ENCODE results near the gene CFP. TPM values are rescaled to one million over a fixed set of nuclear protein-coding genes. Genes with fewer than 3 reads are reported as not detected.
A peak's percentile ranks its signal among the peaks of the same experiment; 100 is the strongest.

The CFP gene
- total RNA-seq, 4 donors from 2014 or later: 0.83 to 3.8 (median 1.9) TPM

DNA sequence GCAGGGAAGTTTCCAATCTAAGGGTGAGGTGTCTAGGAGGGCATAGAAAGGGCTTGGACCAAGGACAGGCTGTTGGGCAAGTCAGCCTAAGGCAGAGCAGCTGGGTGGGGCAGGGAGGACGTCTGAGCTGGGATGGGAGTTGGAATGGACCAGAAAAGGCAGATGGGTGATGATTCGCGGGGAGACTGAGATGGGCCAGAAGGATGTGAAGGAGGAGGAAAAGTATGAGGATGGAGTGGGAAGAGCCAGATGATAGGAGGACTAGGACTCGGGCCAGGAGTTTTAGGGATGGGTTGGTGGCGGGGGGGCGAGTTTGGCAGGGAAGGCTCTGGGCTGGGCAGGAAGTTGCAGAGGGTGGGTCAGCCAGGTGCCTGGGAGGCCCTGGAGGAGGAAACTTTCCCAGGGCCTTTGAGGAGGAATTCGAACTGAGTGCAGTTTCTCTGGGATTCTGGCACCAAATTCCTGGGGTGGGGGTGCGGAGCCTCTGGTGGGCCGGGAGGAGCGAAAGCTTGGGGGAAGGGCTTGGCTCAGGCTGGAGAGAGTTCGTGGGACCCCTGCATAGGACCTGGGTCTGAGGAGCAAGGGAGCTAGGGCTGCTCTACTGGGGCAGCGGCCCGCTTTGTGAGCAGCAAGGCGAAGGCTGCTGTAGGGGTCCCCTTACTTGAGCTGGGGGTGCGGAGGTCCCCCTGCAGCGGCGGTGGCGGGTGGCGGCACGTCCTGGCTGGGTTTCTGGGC, 56.2 kb downstream of the CFP start:
- peak overlapping the region; percentile 61 to 69 (median 66) for H3K27ac ChIP-seq
- no peak for TF ChIP-seq POLR2A (IDR thresholded peaks at IDR 0.05)
- TF ChIP-seq, protein P1, sequence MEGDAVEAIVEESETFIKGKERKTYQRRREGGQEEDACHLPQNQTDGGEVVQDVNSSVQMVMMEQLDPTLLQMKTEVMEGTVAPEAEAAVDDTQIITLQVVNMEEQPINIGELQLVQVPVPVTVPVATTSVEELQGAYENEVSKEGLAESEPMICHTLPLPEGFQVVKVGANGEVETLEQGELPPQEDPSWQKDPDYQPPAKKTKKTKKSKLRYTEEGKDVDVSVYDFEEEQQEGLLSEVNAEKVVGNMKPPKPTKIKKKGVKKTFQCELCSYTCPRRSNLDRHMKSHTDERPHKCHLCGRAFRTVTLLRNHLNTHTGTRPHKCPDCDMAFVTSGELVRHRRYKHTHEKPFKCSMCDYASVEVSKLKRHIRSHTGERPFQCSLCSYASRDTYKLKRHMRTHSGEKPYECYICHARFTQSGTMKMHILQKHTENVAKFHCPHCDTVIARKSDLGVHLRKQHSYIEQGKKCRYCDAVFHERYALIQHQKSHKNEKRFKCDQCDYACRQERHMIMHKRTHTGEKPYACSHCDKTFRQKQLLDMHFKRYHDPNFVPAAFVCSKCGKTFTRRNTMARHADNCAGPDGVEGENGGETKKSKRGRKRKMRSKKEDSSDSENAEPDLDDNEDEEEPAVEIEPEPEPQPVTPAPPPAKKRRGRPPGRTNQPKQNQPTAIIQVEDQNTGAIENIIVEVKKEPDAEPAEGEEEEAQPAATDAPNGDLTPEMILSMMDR (IDR thresholded peaks at IDR 0.05): no peak
- H3K4me1 ChIP-seq: peaks cover 0 to 19% (median 3%) of the 10 kb centered on the region in 3 donors
- WGBS, 2 donors: 9 to 34% methylated on average over 5 to 11 of the region's 20 CpGs
- no peaks in the 10 kb centered on the region for H3K27me3 ChIP-seq
- peak overlapping the region in 3 of 4 donors; percentile 3 to 51 (median 34) for H3K4me3 ChIP-seq
- intact Hi-C loops (cut with DNase I): no loop called here
- peaks cover 0 to 37% (median 0%) of the 10 kb centered on the region in 3 donors for H3K36me3 ChIP-seq
- no peaks in the 10 kb centered on the region for H3K9me3 ChIP-seq
- no peak for DNase-seq

Small RNA genes lying within 50 kb of the gene (small RNA-seq; reads per million reads assigned to genes)
- gene MIR4769: 0 reads per million in 4 donors

Other genes starting within 250 kb of the CFP start
- 1 to 10 TPM; 6.0 to 9.1 (median 7.2) TPM for gene ZNF41, start 146.7 kb downstream of the CFP start, total RNA-seq
- gene ARAF, start 68.7 kb downstream of the CFP start, total RNA-seq: 10 to 100 TPM; 19.8 to 37.4 (median 24.0) TPM
- gene TIMP1, start 47.5 kb downstream of the CFP start, total RNA-seq: 10 to 100 TPM; 10.9 to 90.6 (median 36.7) TPM
- under 1 TPM in 1 of 4 donors, not detected in 3; 0.31 TPM for gene SYN1, start 10.1 kb downstream of the CFP start, total RNA-seq
- 10 to 100 TPM; 11.4 to 22.6 (median 15.9) TPM for gene ELK1, start 20.6 kb upstream of the CFP start, total RNA-seq
- gene UXT, start 29.2 kb upstream of the CFP start, total RNA-seq: 100 to 1,000 TPM in 2 of 4 donors, 10 to 100 TPM in 2; 44.1 to 128 (median 87.8) TPM
- gene ZNF81, start 207.0 kb upstream of the CFP start, total RNA-seq: 1 to 10 TPM; 2.5 to 6.3 (median 4.2) TPM

All from esophagus squamous epithelium (tissue), 5 donors.